ENCODE measurements around the gene PRRT3.

Gene PRRT3

GRCh38 chr3:9955611-9956352, 3.6 kb upstream of the PRRT3 start:
- TF ChIP-seq GATA2 (IDR thresholded peaks at IDR 0.05; ENCODE audit: low read depth, low read length), result no peak

- TF ChIP-seq GATA2 (IDR thresholded peaks at IDR 0.05; ENCODE audit: low read depth, low read length) (peak; percentile 37; the same call in 1 of the 2 replicates), GATA3 (IDR thresholded peaks at IDR 0.05; ENCODE audit: low read depth, low read length) (no peak)
Measured at GRCh38 chr3:9955067-9955502, 2.9 kb upstream of the PRRT3 start.

GRCh38 chr3:9951598-9951961, 628 bp downstream of the PRRT3 start:
- TF ChIP-seq GATA2 (IDR thresholded peaks at IDR 0.05; ENCODE audit: low read depth, low read length), result no peak
- no peak for TF ChIP-seq GATA3 (IDR thresholded peaks at IDR 0.05; ENCODE audit: low read depth, low read length)

GRCh38 chr3:9951126-9951525, 1.1 kb downstream of the PRRT3 start:
- TF ChIP-seq GATA3 (IDR thresholded peaks at IDR 0.05; ENCODE audit: low read depth, low read length), result no peak
- no peak for TF ChIP-seq GATA2 (IDR thresholded peaks at IDR 0.05; ENCODE audit: low read depth, low read length)

GRCh38 chr3:9949626-9950025, 2.6 kb downstream of the PRRT3 start:
- no peak for TF ChIP-seq GATA3 (IDR thresholded peaks at IDR 0.05; ENCODE audit: low read depth, low read length)
- TF ChIP-seq GATA2 (IDR thresholded peaks at IDR 0.05; ENCODE audit: low read depth, low read length), result no peak

- TF ChIP-seq GATA2 (IDR thresholded peaks at IDR 0.05; ENCODE audit: low read depth, low read length), result no peak
- no peak for TF ChIP-seq GATA3 (IDR thresholded peaks at IDR 0.05; ENCODE audit: low read depth, low read length)
Measured at GRCh38 chr3:9949115-9949514, 3.1 kb downstream of the PRRT3 start.

- TF ChIP-seq GATA3 (IDR thresholded peaks at IDR 0.05; ENCODE audit: low read depth, low read length), result no peak
- TF ChIP-seq GATA2 (IDR thresholded peaks at IDR 0.05; ENCODE audit: low read depth, low read length), result no peak
Measured at GRCh38 chr3:9948586-9948985, 3.6 kb downstream of the PRRT3 start.

- no peak for TF ChIP-seq GATA3 (IDR thresholded peaks at IDR 0.05; ENCODE audit: low read depth, low read length)
- TF ChIP-seq GATA2 (IDR thresholded peaks at IDR 0.05; ENCODE audit: low read depth, low read length), result no peak
Measured at GRCh38 chr3:9947025-9947995, 4.9 kb downstream of the PRRT3 start.

GRCh38 chr3:9946112-9947024, 5.8 kb downstream of the PRRT3 start:
- TF ChIP-seq GATA3 (IDR thresholded peaks at IDR 0.05; ENCODE audit: low read depth, low read length) (no peak), GATA2 (IDR thresholded peaks at IDR 0.05; ENCODE audit: low read depth, low read length) (no peak)

- TF ChIP-seq GATA2 (IDR thresholded peaks at IDR 0.05; ENCODE audit: low read depth, low read length) (no peak), GATA3 (IDR thresholded peaks at IDR 0.05; ENCODE audit: low read depth, low read length) (no peak)
Measured at GRCh38 chr3:9945358-9945757, 6.8 kb downstream of the PRRT3 start.

GRCh38 chr3:9944271-9944670, 7.9 kb downstream of the PRRT3 start:
- TF ChIP-seq GATA2 (IDR thresholded peaks at IDR 0.05; ENCODE audit: low read depth, low read length) (no peak), GATA3 (IDR thresholded peaks at IDR 0.05; ENCODE audit: low read depth, low read length) (no peak)

- TF ChIP-seq GATA3 (IDR thresholded peaks at IDR 0.05; ENCODE audit: low read depth, low read length) (no peak), GATA2 (IDR thresholded peaks at IDR 0.05; ENCODE audit: low read depth, low read length) (no peak)
Measured at GRCh38 chr3:9942934-9943690, 9.1 kb downstream of the PRRT3 start.

GRCh38 chr3:9942164-9942563, 10.0 kb downstream of the PRRT3 start:
- no peak for TF ChIP-seq GATA3 (IDR thresholded peaks at IDR 0.05; ENCODE audit: low read depth, low read length)
- TF ChIP-seq GATA2 (IDR thresholded peaks at IDR 0.05; ENCODE audit: low read depth, low read length), result no peak
